Measurements from ENCODE around the gene TCP11L1. TPM values are rescaled to one million over a fixed set of nuclear protein-coding genes. Genes with fewer than 3 reads are reported as not detected.

TCP11L1 gene
- total RNA-seq, 4 donors from 2014 or later, result 33.5 to 73.6 (median 55.4) TPM

DNA sequence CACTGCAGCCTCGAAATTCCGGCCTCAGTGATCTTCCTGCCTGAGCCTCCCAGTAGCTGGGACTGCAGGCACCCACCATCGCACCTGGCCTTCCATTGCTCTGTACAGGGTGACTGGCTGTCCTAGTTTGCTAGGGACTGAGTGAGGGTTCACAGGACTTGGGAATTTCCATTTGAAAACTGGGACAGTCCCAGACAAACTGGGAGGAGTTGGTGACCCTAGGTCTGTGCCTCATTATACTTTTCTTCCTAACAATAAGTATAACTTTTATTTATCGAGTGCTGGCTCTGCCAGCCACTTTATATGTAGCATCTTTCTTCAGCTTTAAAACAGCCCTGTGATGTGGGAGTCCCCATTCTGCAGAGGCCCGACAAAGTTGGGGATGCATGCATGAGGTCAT is 25.5 kb downstream of the TCP11L1 start:
- Histone ChIP-seq H3K27ac (peak overlapping the region in 1 of 4 donors; percentile 50), H3K9me3 (no peaks in the 10 kb centered on the region), H3K27me3 (no peaks in the 10 kb centered on the region), H3K4me1 (peaks cover 0 to 37% (median 0%) of the 10 kb centered on the region in 3 donors), H3K4me3 (no peak overlapping the region), H3K36me3 (peaks cover 0 to 98% of the 10 kb centered on the region in 2 donors)
- TF ChIP-seq POLR2A (IDR thresholded peaks at IDR 0.05), result no peak
- TF ChIP-seq, protein P1, sequence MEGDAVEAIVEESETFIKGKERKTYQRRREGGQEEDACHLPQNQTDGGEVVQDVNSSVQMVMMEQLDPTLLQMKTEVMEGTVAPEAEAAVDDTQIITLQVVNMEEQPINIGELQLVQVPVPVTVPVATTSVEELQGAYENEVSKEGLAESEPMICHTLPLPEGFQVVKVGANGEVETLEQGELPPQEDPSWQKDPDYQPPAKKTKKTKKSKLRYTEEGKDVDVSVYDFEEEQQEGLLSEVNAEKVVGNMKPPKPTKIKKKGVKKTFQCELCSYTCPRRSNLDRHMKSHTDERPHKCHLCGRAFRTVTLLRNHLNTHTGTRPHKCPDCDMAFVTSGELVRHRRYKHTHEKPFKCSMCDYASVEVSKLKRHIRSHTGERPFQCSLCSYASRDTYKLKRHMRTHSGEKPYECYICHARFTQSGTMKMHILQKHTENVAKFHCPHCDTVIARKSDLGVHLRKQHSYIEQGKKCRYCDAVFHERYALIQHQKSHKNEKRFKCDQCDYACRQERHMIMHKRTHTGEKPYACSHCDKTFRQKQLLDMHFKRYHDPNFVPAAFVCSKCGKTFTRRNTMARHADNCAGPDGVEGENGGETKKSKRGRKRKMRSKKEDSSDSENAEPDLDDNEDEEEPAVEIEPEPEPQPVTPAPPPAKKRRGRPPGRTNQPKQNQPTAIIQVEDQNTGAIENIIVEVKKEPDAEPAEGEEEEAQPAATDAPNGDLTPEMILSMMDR (IDR thresholded peaks at IDR 0.05), result no peak
- no peak for TF ChIP-seq POLR2AphosphoS5 (IDR thresholded peaks at IDR 0.05)
- TF ChIP-seq EP300 (IDR thresholded peaks at IDR 0.05), result no peak
- no peak for ATAC-seq
- WGBS, 2 donors (ENCODE audit: low coverage in 1 of 2), result 84 to 100% methylated on average over 2 to 5 of the region's 5 CpGs

GRCh38 chr11:33065445-33066178 is 26.2 kb downstream of the TCP11L1 start:
- 100% methylated on average over 3 of the region's 22 CpGs; no CpG with 5 or more reads in 1 of the 2 donors for WGBS, 2 donors (ENCODE audit: low coverage in 1 of 2)
- H3K27me3 ChIP-seq, result no peaks in the 10 kb centered on the region
- peaks cover 0 to 98% of the 10 kb centered on the region in 2 donors for H3K36me3 ChIP-seq
- ATAC-seq, result peak; percentile 60
- H3K4me1 ChIP-seq, result peaks cover 0 to 37% (median 0%) of the 10 kb centered on the region in 3 donors
- TF ChIP-seq, protein P1 (IDR thresholded peaks at IDR 0.05), result peak; percentile 79 to 89 (median 82)
- no peak for TF ChIP-seq POLR2AphosphoS5 (IDR thresholded peaks at IDR 0.05)
- no peaks in the 10 kb centered on the region for H3K9me3 ChIP-seq
- H3K27ac ChIP-seq, result no peak overlapping the region
- no peak overlapping the region for H3K4me3 ChIP-seq

GRCh38 chr11:33067294-33067693 is 27.9 kb downstream of the TCP11L1 start:
- H3K4me3 ChIP-seq, result no peak overlapping the region
- no peaks in the 10 kb centered on the region for H3K9me3 ChIP-seq
- TF ChIP-seq POLR2A (IDR thresholded peaks at IDR 0.05) (no peak), EP300 (IDR thresholded peaks at IDR 0.05) (no peak), POLR2AphosphoS5 (IDR thresholded peaks at IDR 0.05) (no peak)
- TF ChIP-seq, protein P1 (IDR thresholded peaks at IDR 0.05), result no peak
- no peaks in the 10 kb centered on the region for H3K27me3 ChIP-seq
- ATAC-seq, result no peak
- no peak overlapping the region for H3K27ac ChIP-seq
- H3K4me1 ChIP-seq, result peaks cover 0 to 26% (median 0%) of the 10 kb centered on the region in 3 donors
- peaks cover 0 to 98% of the 10 kb centered on the region in 2 donors for H3K36me3 ChIP-seq
- 90% methylated on average over 2 to 3 of the region's 3 CpGs for WGBS, 2 donors (ENCODE audit: low coverage in 1 of 2)

DNA sequence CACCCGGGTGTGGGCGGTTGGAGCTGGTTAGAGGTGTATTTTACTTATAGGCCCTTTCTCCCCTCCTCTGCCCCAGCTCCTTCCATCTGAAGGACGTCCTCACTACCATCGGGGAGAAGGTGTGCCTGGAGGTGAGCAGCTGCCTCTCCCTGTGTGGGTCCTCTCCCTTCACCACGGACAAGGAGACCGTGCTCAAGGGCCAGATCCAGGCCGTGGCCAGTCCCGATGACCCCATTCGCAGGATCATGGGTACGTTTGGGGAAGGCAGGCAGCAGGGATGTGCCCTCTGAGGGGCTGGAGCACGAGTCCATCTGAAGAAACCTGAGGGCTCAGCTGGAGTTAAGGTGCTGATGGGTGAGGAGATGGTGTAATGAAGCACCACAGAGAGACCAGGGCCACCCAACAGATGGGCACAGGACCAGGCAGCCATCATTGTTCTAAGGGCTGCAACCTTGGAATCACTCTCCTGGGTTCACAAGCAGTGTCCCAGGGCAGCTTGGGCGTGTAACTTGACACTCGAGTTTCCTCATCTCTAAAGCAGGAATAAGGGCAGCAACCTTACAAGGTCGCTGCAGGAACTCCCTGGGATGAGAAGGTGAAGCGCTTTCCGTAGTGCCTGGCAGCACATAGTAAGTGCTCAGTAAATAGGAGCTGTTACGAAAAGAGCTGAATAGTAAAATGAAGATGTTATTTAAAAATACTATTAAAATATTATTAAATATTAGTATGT is 29.4 kb downstream of the TCP11L1 start:
- WGBS, 2 donors (ENCODE audit: low coverage in 1 of 2), result 93 to 94% methylated on average over 5 to 6 of the region's 17 CpGs
- peaks cover 0 to 100% of the 10 kb centered on the region in 2 donors for H3K36me3 ChIP-seq
- no peaks in the 10 kb centered on the region for H3K9me3 ChIP-seq
- no peak for ATAC-seq
- no peak overlapping the region for H3K4me3 ChIP-seq
- no peaks in the 10 kb centered on the region for H3K27me3 ChIP-seq
- TF ChIP-seq, protein P1 (IDR thresholded peaks at IDR 0.05), result no peak
- TF ChIP-seq EP300 (IDR thresholded peaks at IDR 0.05) (no peak), POLR2A (IDR thresholded peaks at IDR 0.05) (no peak), POLR2AphosphoS5 (IDR thresholded peaks at IDR 0.05) (no peak)
- no peak overlapping the region for H3K27ac ChIP-seq
- peaks cover 0 to 17% (median 0%) of the 10 kb centered on the region in 3 donors for H3K4me1 ChIP-seq

Data from gastroesophageal sphincter (tissue), 4 donors.